C4-2B (cell line): ENCODE data around the gene TMEM272.

ENCODE experiments used
- H3K27ac ChIP-seq: fragments of 450-650 bp; 2 replicates; pipeline ENCODE4 v1.5.1; 2017
- ZFX ChIP-seq: fragments of 450-650 bp; IDR thresholded peaks from 2 replicates; pipeline ENCODE4 v1.6.1; 2017
- TF ChIP-seq, protein P1 (sequence below): fragments of 450-650 bp; conservative IDR thresholded peaks from 2 replicates; pipeline ENCODE4 v1.5.1; 2017; ENCODE audit warnings: mild to moderate bottlenecking

The TMEM272 gene

DNA sequence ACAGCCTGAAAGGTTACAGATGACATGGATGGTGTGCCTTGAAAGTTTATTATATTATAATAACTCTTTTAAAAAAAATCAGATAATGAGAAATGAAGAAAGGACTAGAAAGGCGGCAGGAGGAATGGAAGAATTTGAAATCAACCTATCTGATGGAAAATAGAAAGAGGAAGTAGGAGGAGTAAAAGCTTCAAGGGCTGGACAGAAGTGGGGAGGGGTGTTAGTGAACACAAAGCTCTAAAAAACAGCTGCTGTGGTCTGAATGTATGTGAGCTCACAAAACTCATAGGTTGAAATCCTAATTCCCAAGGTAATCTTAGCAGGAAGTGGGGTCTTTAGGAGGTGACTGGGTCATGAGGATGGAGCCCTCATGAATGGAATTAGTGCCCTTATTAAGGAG lies 36.3 kb upstream of the TMEM272 start:
- TF ChIP-seq ZFX, result no peak
- TF ChIP-seq, protein P1, sequence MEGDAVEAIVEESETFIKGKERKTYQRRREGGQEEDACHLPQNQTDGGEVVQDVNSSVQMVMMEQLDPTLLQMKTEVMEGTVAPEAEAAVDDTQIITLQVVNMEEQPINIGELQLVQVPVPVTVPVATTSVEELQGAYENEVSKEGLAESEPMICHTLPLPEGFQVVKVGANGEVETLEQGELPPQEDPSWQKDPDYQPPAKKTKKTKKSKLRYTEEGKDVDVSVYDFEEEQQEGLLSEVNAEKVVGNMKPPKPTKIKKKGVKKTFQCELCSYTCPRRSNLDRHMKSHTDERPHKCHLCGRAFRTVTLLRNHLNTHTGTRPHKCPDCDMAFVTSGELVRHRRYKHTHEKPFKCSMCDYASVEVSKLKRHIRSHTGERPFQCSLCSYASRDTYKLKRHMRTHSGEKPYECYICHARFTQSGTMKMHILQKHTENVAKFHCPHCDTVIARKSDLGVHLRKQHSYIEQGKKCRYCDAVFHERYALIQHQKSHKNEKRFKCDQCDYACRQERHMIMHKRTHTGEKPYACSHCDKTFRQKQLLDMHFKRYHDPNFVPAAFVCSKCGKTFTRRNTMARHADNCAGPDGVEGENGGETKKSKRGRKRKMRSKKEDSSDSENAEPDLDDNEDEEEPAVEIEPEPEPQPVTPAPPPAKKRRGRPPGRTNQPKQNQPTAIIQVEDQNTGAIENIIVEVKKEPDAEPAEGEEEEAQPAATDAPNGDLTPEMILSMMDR, result no peak
- no peak overlapping the region for H3K27ac ChIP-seq

DNA sequence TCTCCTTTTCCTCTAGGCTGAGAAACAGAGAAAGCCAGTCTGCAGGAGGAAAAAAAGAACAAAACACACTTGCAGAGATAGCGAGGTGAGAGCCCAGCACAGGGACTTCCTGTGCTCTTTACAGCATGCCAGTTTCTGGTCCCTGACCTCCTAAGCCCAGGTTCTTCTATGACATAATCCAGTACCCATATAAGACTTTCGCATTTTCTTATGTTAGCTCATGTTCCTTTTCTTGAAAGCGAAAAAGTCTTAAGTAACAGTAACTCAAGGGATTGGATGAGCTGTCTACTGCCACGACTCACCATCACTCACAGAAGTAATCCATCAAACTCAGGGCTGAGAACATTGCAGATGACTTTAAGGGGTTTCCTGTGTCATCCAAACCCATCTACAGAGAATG lies 34.2 kb upstream of the TMEM272 start:
- no peak overlapping the region for H3K27ac ChIP-seq
- TF ChIP-seq ZFX, result no peak
- TF ChIP-seq, protein P1, result no peak

DNA sequence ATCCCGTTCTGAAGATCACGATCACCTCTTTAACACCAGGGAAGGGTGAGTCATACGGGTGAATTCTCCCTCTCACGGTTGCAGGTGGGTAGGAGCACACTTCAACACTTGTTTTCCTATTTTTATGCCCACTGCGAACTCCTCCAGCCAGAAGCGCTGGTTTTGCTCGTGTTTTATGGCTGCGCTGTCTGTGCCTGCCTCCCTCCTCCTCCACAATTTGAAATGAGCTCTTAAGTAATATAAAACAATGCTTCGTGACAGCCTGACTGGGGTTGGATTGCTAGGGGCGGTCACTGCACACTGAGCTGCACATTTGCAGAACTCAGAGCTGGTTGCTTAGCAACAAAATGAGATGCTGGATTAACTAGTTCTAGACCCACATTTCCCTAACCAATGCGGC lies 29.7 kb upstream of the TMEM272 start:
- TF ChIP-seq ZFX, result no peak
- TF ChIP-seq, protein P1, result no peak
- H3K27ac ChIP-seq, result no peak overlapping the region

DNA sequence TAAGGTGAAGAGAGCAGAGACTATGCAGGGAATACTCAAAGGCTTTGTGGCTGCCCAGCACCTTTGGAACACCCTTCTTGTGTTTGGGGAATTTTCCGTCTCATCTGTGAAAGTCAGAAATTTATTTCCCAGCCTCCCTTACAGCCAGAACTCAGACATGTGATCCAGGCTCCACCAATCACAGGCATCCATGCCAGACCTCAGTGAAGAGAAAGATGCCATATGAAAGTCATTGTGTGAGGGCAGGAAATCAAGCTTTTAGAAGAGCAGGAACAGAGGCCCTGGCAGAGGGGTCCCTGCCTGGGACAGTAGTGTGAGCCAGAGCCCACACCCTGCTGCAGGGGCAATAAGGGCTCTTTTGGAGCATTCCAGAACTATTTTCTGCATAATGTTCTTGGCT lies 28.9 kb upstream of the TMEM272 start:
- TF ChIP-seq ZFX, result no peak
- TF ChIP-seq, protein P1, result no peak
- H3K27ac ChIP-seq, result no peak overlapping the region

DNA sequence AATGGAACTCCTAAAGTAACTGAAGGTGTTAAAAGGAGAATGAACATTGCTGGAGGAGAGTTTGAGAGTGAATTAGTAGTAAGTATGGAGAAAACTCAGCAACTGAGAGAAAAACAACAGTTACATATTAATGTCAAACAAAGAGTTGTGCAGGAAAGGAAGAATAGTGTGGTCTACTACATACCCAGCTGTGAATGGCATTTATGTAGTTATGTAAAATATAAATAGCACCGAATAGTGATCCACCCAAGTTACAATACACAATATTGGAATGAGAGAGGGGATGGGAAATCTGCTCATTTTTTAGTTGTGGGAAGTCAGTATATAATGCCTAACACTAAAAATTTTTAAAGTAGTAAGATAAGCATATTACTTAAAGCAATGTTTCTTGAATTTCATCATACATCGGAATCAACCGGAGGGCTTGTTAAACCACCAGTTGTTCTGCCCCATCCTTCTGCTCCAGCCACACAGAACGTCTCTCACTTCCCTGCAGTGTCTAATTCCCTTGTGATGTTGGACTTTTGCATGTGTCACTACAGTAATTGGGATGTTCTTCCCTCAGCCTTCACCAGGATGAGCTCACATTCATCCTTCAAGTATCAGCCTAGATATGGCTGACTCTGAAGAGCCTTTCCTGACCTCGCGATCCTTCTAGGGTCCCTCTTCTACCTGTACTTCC lies 28.3 kb upstream of the TMEM272 start:
- TF ChIP-seq, protein P1, result no peak
- no peak for TF ChIP-seq ZFX
- no peak overlapping the region for H3K27ac ChIP-seq

DNA sequence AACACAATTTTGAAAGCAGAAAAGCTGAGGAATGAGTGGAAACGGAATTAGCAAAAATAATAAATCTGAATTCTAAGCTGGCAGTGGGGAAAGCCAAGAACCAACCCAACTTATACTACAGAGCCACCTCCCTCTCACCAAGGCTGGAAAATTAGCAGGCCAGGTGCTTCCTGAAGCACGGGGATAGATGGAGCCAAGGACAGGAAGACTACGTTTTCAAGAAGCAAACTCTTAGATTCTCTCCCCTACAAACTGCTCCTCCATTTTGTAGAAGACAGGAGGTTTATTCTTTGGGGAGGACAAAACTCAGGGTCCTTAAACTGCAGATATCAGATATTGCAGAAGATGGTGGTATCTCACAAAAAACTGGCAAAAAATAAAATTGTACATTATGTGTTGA lies 25.6 kb upstream of the TMEM272 start:
- no peak overlapping the region for H3K27ac ChIP-seq
- TF ChIP-seq, protein P1, result no peak
- no peak for TF ChIP-seq ZFX

DNA sequence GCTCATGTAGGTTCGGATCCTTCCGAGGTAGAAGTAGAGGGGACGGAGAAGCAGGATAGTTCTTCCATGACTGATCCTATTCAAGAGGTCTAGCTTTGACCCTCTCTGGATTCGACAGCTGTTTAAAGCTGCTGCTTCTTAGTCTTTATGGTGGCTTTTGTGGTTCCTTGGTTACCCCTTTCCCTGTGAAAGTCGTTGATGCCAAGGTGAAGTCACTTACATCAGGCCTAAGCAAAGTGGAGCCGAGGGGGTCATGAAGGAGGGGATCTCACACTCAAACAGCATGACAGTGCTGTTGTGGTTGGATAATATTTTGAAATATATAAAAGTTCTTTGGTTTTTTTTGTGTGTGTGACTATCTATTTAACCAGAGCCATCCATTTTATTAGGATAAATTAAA lies 24.9 kb upstream of the TMEM272 start:
- TF ChIP-seq ZFX, result no peak
- TF ChIP-seq, protein P1, result no peak

More for the DNA sequence above, 24.9 kb upstream of the TMEM272 start:
- no peak overlapping the region for H3K27ac ChIP-seq
